K562 (cell line): Measurements from ENCODE around the gene SLC4A2. TPM values are rescaled to one million over a fixed set of nuclear protein-coding genes. Genes with fewer than 3 reads are reported as not detected.

Source experiments
- ATF1 ChIP-seq, 2 experiments: fragments of 450-650 bp in 1 of 2; IDR thresholded peaks; 2 replicates each; pipeline ENCODE4 v1.6.1; 2016; ENCODE audit warnings: missing compliant biosample characterization in 1 of 2, missing genetic modification characterization in 1 of 2
- BACH1 ChIP-seq: fragments of 200-800 bp; sonication (Bioruptor generic); IDR thresholded peaks from 2 replicates; pipeline ENCODE4 v1.6.1; 2016; ENCODE audit warnings: missing genetic modification characterization, missing compliant biosample characterization
- CBX2 ChIP-seq: fragments of 200-600 bp; sonication (generic); IDR thresholded peaks from one replicate; pipeline ENCODE4 v1.6.1; 2012; ENCODE audit warnings: mild to moderate bottlenecking, low read length, inconsistent platforms; ENCODE audit not compliant: insufficient read depth, poor library complexity, severe bottlenecking
- CC2D1A ChIP-seq: fragments of 450-650 bp; IDR thresholded peaks from 2 replicates; pipeline ENCODE4 v1.6.1; 2017; ENCODE audit warnings: mild to moderate bottlenecking
- ERF ChIP-seq: fragments of 450-650 bp; formaldehyde crosslinking; IDR thresholded peaks from 2 replicates; pipeline ENCODE4 v1.4.0; 2020; ENCODE audit warnings: mild to moderate bottlenecking, mixed read lengths
- ESRRA ChIP-seq: fragments of 450-650 bp; IDR thresholded peaks from 2 replicates; pipeline ENCODE4 v1.6.1; 2014; ENCODE audit warnings: low read depth, mild to moderate bottlenecking, moderate library complexity, borderline replicate concordance
- HOXB6 ChIP-seq: fragments of 250-450 bp; sonication (Bioruptor Pico); IDR thresholded peaks from 2 replicates; pipeline ENCODE4 v1.5.1; 2022; ENCODE audit warnings: mild to moderate bottlenecking, borderline replicate concordance
- JUN ChIP-seq, 2 experiments: sonication (generic) in 1 of 2; formaldehyde crosslinking in 1 of 2; IDR thresholded peaks; 2 replicates each; pipeline versions ENCODE4 v1.6.1 to v1.8.0; 2012 to 2022; ENCODE audit warnings: borderline replicate concordance in 2 of 2, mild to moderate bottlenecking in 2 of 2, improper control_type of control experiment in 1 of 2, low read depth in 1 of 2, low read length in 1 of 2, missing genetic modification reagents in 1 of 2
- JUNB ChIP-seq: fragments of 450-650 bp; formaldehyde crosslinking; conservative IDR thresholded peaks from 2 replicates; pipeline ENCODE4 v1.4.0; 2020; ENCODE audit warnings: mild to moderate bottlenecking
- JUND ChIP-seq, 2 experiments: IDR thresholded peaks; 2 replicates in 1 of 2; 3 replicates in 1 of 2; pipeline ENCODE4 v1.6.1; 2011; ENCODE audit warnings: borderline replicate concordance in 2 of 2, low read depth in 2 of 2, low read length in 2 of 2, improper control_type of control experiment in 1 of 2, missing biosample characterization in 1 of 2, missing genetic modification characterization in 1 of 2, missing genetic modification reagents in 1 of 2
- KLF1 ChIP-seq: fragments of 450-650 bp; IDR thresholded peaks from 2 replicates; pipeline ENCODE4 v1.6.1; 2016; ENCODE audit warnings: missing genetic modification characterization, missing compliant biosample characterization
- NR0B1 ChIP-seq: fragments of 450-650 bp; IDR thresholded peaks from one replicate; pipeline ENCODE4 v1.6.1; 2018; ENCODE audit warnings: mild to moderate bottlenecking, moderate library complexity; ENCODE audit not compliant: partially characterized antibody
- SMAD1 ChIP-seq: fragments of 150-350 bp; IDR thresholded peaks from 2 replicates; pipeline ENCODE4 v1.6.1; 2014; ENCODE audit warnings: low read length, low read depth; ENCODE audit not compliant: partially characterized antibody
- SP1 ChIP-seq: sonication (generic); formaldehyde crosslinking; IDR thresholded peaks from 2 replicates; pipeline ENCODE4 v1.8.1; 2022; ENCODE audit warnings: mild to moderate bottlenecking, missing genetic modification reagents
- SREBF2 ChIP-seq: sonication (generic); formaldehyde crosslinking; IDR thresholded peaks from 2 replicates; pipeline ENCODE4 v1.4.0; 2020; ENCODE audit warnings: mild to moderate bottlenecking, missing genetic modification reagents
- TCF3 ChIP-seq: sonication (generic); formaldehyde crosslinking; IDR thresholded peaks from 2 replicates; pipeline ENCODE4 v1.4.0; 2020; ENCODE audit warnings: mild to moderate bottlenecking, missing genetic modification reagents
- THAP12 ChIP-seq: fragments of 250-450 bp; sonication (Bioruptor Pico); IDR thresholded peaks from 2 replicates; pipeline ENCODE4 v1.9.0; 2021; ENCODE audit warnings: mild to moderate bottlenecking, inconsistent platforms
- TOE1 ChIP-seq, 2 experiments: fragments of 450-650 bp in 1 of 2; sonication (generic) in 1 of 2; formaldehyde crosslinking in 1 of 2; IDR thresholded peaks; 2 replicates each; pipeline versions ENCODE4 v1.7.1 to v1.8.0; 2016 to 2022; ENCODE audit warnings: borderline replicate concordance in 2 of 2, mild to moderate bottlenecking in 2 of 2, antibody characterized with exemption in 1 of 2, inconsistent platforms in 1 of 2, low read depth in 1 of 2, missing genetic modification reagents in 1 of 2, moderate library complexity in 1 of 2
- ZBTB8A ChIP-seq: fragments of 450-650 bp; IDR thresholded peaks from 2 replicates; pipeline ENCODE4 v1.6.1; 2018; ENCODE audit warnings: mild to moderate bottlenecking, moderate library complexity; ENCODE audit not compliant: partially characterized antibody
- ZNF143 ChIP-seq: sonication (generic); formaldehyde crosslinking; IDR thresholded peaks from 2 replicates; pipeline ENCODE4 v1.9.0; 2022; ENCODE audit warnings: mild to moderate bottlenecking, missing genetic modification reagents
- ZNF384 ChIP-seq: IDR thresholded peaks from 2 replicates; pipeline ENCODE4 v1.6.1; 2012; ENCODE audit warnings: low read depth, low read length, improper control_type of control experiment
- polyA plus RNA-seq, 8 experiments: library from polyadenylated mRNA; depleted of rRNA in 4 of 8; stranded (reverse) in 5 of 8; unstranded in 3 of 8; fragments of >200 nt; fragmentation: Nextera tagmentation in 2 of 8; fragmentation: Illumina TruSeq in 1 of 8; extraction: Ambion mirVana in 2 of 8; extraction: Trizol in 1 of 8; gene quantifications; 2 replicates each; pipeline versions ENCODE4 v1.2.1 to v1.2.3, GENCODE V29; 2011 to 2014; ENCODE audit warnings: inconsistent platforms in 1 of 8, missing spikeins in 1 of 8
- total RNA-seq, 7 experiments: library from RNA; depleted of rRNA in 6 of 7; stranded (reverse); fragments of >200 nt in 6 of 7; fragmentation: Illumina TruSeq in 2 of 7; extraction: Trizol in 2 of 7; gene quantifications; 2 replicates each; pipeline versions ENCODE4 v1.2.1 to v1.2.3, GENCODE V29; 2011 to 2021; ENCODE audit warnings: low replicate concordance in 1 of 7

Gene SLC4A2
- total and polyA plus RNA-seq, 9 of the 15 experiments (the other 6 are each of a cell fraction or from before 2014, with no cell fraction given): 11.4 to 375 (median 130) TPM

- TF ChIP-seq SP1 (CRISPR knock-in tag) (no peak), BACH1 (tag) (no peak), THAP12 (CRISPR knock-in tag) (0 out of 2 replicates have a peak, but pooled peaks have one; percentile 12), JUNB (CRISPR knock-in tag) (no peak), ATF1 (CRISPR knock-in tag; IDR thresholded peaks at IDR 0.05) (no peak), ATF1 (tag; IDR thresholded peaks at IDR 0.05) (no peak), HOXB6 (CRISPR knock-in tag) (no peak), SREBF2 (no peak), KLF1 (no peak), ZBTB8A (no peak), JUND (IDR thresholded peaks at IDR 0.05; ENCODE audit: borderline replicate concordance, low read depth, low read length) (0 out of 2 replicates have a peak, but pooled peaks have one; percentile 45), JUND (tag; IDR thresholded peaks at IDR 0.05; ENCODE audit: borderline replicate concordance, low read depth, low read length) (no peak), CC2D1A (peak; percentile 75; the same call in 1 of the 2 replicates), TOE1 (IDR thresholded peaks at IDR 0.05; ENCODE audit: borderline replicate concordance) (0 out of 2 replicates have a peak, but pooled peaks have one; percentile 22), TOE1 (CRISPR knock-in tag; IDR thresholded peaks at IDR 0.05; ENCODE audit: borderline replicate concordance, low read depth) (no peak), ESRRA (0 out of 2 replicates have a peak, but pooled peaks have one; percentile 11), ZNF384 (no peak), TCF3 (CRISPR knock-in tag) (no peak), ZNF143 (CRISPR knock-in tag) (no peak), SMAD1 (peak; percentile 48), ERF (CRISPR knock-in tag) (0 out of 2 replicates have a peak, but pooled peaks have one; percentile 35), CBX2 (no peak), JUN (IDR thresholded peaks at IDR 0.05; ENCODE audit: borderline replicate concordance, low read depth, low read length) (no peak), JUN (CRISPR knock-in tag; IDR thresholded peaks at IDR 0.05; ENCODE audit: borderline replicate concordance) (no peak), NR0B1 (no peak)
Observed at GRCh38 chr7:151110941-151111645, 51.7 kb downstream of the SLC4A2 start (continued).
